Breast epithelium (tissue), 3 donors: ENCODE results near the gene KIZ.

Source experiments
- POLR2AphosphoS5 ChIP-seq, 3 donors: sonication (generic); formaldehyde crosslinking; IDR thresholded peaks; one replicate each; pipeline ENCODE4 v1.6.1; 2017; ENCODE audit warnings: antibody characterized with exemption in 3 of 3
- TF ChIP-seq, protein P1 (sequence below), 3 donors: fragments of 450-650 bp; IDR thresholded peaks; one replicate each; pipeline ENCODE4 v1.5.1; 2016 to 2017; ENCODE audit warnings: antibody characterized with exemption in 3 of 3, mild to moderate bottlenecking in 3 of 3, moderate library complexity in 3 of 3

DNA sequence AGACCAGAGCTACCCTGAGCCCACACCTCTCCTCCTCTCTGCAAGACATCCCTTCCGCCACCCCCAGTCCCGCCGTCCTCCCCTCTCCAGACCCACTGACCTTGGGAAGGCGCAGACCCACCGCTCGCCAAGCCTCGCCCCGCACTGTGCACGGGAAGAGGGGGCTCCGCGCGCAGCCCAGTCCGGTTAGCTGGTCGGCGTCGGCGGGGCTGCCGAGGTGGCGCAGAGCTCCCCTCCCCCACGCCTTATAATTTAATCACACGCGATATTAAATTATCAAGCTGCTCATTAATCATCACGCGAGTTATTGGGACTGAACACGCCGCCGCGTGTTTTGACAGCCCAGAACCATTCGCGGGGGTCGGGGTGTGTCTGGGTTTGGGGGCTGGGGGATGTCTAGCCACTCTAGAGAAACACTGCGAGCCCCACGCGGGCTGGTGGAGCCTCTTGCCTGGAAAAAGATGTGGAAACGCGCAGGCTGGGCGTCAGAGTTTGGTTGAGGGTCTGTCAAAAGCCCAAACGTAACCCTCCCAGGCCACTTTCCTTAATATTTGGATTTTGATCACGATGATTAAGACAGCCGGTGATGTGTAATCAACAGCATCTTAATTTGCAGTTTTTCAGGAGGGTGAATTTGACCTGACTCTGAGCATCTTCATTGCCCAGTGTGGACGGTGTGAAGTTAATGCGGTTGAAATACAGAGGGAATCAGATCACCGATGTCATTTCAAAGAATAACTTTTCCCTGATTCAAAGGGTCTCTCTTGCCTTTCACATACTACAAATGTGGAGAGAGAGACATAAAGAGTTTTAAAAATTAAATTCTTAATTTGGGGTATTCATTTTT lies 19.5 kb upstream of the KIZ start, which contains the start of gene LINC00237:
- TF ChIP-seq, protein P1, sequence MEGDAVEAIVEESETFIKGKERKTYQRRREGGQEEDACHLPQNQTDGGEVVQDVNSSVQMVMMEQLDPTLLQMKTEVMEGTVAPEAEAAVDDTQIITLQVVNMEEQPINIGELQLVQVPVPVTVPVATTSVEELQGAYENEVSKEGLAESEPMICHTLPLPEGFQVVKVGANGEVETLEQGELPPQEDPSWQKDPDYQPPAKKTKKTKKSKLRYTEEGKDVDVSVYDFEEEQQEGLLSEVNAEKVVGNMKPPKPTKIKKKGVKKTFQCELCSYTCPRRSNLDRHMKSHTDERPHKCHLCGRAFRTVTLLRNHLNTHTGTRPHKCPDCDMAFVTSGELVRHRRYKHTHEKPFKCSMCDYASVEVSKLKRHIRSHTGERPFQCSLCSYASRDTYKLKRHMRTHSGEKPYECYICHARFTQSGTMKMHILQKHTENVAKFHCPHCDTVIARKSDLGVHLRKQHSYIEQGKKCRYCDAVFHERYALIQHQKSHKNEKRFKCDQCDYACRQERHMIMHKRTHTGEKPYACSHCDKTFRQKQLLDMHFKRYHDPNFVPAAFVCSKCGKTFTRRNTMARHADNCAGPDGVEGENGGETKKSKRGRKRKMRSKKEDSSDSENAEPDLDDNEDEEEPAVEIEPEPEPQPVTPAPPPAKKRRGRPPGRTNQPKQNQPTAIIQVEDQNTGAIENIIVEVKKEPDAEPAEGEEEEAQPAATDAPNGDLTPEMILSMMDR (IDR thresholded peaks at IDR 0.05): no peak
- no peak for TF ChIP-seq POLR2AphosphoS5 (IDR thresholded peaks at IDR 0.05)
